NCI-H1930 (cell line): ENCODE data around the gene GJA10.

Experiments
- DNase-seq, 2 experiments: peaks; one replicate each; lab custom pipeline; 2025; lab: John Stamatoyannopoulos, UW

GJA10 gene

DNA sequence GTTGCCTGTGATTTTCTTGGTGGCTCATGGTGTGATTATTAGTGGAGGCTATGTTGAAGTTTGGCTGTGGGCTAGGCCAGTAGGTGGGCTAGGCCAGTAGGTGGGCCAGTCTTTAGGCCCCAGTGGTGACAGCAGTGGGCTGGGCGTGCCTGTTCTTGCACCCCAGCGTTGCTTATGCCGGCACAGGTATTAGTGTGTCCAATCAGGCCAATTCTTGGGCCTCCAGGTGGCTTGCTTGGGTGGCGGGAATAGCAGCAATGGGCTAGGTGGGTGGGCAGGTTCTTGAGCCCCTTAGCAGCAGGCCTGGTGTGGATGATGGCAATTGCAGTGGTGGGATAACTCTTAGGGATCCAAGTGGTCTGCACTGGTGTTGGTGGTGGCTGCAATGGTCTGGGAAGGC lies 22.9 kb downstream of the GJA10 start:
- DNase-seq: no peak

DNA sequence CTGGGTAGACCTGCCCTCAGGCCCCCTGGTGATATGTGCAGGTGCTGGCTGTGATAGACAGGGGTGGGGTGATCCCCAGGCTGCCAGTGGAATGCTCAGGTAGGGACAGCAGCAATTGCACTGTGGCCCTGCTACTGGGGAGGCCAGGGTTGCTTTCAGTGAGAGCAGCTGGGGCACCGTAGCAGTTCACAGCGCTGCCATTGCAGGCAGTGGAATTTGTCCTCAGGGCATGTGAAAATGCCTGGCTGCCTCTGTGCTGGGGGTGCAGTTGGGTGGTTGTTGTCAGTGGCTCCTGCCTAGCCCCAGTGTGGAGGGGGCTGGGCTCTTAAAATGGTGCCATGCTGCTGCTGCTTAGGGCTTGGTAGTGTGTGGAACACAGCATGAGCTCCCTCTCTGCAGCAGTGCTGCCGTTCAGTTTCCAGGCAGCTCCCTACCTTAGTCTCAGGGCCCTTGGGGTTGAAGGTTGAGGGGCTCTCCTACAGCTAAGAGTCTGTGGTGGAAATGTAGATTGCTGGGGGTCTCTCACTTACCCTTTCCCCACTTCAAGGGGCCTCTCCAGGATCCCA lies 23.6 kb downstream of the GJA10 start:
- DNase-seq: no peak

DNA sequence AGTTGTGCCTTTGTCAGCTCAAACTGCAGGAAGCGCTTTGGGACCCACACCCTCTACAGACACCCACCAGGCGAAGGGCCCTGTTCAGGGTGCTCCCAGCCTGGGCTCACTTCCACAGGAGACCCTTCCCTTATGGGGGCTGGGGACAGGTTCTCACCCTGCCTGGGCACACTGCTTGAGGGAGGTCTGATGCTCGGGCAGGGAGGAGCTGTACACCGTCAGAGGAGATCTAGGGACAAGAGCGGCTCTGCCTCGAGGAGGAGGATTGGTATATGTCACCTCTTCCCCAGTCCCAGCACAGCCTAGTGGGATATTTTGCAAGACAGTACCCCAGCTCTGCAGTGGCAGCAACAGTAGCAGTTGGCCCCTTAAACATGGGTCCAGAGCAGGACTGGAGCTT lies 26.9 kb downstream of the GJA10 start:
- no peak for DNase-seq

DNA sequence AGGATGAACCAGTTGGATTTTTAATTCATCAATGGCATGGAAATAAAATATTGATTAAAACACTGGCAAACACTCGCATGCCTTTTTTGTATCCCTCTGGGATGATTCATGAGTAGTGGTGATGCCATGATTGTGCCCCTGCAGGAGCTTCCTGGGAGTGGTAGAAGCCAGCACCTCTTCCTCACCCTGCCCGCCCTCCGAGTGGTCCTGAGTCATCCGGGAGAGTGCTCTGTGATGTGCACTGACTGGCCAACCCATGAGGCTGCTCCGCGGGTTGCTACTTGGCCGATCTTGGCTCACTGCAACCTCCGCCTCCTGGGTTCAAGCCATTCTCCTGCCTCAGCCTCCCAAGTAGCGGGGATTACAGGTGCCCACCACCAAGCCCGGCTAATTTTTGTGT lies 27.4 kb downstream of the GJA10 start:
- no peak for DNase-seq

DNA sequence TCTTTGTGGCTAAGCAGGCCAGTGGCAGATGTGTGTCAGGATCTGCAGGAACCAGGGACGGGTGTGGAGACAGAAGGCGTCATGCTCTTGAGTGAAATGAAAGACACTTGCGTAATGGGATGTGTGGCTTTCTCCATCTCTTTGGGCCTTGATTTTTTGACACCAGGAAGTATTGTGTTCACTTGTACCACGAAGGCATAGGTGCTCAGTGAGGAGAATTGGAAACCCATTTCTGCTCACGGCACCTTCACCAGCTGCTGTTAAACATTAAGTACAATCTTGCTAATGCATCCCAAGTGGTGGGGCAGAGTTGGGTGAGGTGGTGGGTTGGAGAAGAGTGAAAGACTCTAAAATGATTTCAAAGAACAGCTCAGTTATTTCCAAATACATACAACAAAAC lies 30.0 kb downstream of the GJA10 start:
- DNase-seq: no peak

DNA sequence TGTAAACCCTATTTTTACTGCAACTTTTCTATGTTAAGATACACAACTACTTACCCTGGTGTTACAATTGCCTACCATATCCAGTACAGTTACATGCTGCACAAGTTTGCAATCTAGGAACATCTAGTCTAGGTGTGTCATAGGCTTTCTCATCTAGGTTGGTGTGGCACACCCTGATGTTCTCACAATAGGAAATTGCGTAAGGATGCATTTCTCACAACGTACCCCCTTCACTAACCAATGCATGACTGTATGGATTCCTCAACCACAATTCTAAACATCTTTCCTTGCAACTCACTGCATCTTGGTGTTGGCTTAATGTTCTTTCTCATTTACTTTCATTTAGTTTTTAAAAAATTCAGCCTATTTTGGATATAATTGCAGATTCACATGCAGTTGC lies 31.6 kb downstream of the GJA10 start:
- DNase-seq: no peak

DNA sequence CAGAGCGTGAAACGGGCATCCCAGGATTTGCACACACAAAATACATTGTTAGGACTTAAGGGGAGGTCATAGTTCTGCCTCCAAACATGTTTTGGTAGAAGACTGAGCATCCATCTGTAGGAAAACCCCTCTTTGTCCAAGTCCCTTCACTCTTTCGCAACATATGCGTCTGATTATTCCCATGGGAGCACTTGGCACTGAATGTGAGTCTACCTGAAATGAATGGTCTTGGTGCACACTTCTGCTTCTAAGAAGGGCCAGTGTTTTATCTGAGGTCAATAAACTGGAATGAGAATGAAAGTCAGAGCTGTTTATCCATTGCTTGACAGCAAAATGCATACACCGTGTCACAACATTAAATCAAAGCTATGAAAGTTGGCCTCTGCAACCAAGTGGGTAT lies 33.0 kb downstream of the GJA10 start:
- DNase-seq: no peak

DNA sequence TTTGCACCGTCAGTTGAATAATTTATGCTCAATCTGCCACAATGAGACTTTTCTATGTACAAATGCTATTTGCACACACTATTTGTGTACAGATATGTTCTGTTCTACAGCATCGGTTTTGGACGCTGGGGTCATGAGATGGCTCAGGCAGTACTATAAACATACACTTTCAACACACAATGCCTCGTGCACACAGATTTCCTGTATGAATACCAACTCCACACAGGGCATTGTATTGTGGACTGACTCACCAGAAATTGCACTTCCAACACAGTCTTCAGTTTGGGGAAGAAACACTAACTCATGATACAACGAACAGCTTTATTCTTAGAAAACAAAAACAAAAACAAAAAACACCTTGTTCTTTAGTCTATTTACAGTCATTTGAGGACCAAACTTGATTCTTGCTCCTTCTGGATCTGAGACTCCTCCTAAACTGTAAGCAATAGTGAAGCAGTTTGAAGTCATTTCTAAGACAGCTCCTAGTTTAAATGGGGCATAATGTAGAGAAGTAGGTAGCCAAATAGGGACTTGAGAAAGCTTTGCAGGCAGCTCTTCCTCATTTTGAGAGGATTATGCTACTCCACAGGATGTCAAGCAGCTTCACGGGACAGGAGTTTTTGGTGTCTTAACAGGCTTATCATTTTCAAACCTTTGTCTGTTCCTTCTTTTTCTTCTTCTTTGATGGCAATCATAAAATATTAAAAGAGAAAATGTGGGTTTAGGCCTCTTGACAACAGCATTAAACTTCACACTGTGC lies 33.7 kb downstream of the GJA10 start:
- no peak for DNase-seq

DNA sequence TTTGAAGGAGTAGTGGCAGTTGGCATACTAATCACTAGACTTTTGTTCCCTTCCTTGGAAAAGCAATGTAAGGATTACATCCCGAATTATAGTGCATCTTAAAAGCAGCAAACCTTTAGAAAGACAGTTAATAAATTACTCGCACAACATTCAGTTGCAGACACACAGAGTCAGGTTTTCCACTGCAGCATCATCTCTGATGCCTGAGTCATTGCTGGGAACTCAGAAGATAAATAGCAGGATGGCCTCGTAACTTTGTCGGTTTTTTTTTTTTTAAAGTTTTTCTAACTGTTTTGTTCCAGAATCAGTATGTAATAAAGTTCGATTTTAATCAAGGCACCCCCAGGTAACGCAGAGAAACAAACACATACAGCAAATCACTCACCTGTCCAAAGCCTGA lies 34.3 kb downstream of the GJA10 start:
- no peak for DNase-seq

DNA sequence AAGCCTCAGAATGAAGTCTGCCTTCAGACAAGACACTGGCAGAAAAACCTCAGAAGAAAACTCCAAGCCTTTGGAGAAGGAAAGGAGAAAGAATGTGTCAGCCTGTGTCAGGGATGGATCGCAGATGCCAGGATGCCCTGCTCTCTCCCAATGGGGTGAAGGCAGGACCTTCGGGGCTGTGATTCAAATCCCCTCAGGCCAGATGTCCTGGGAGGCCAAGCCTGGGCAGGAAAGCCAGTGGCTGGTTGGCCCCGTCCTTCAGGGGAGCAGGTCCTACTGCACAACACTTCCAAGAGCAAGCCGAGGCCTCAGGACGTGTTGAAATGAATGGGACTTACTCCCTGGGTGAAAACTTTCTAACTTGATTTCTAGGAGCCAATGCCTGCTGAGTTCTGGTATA lies 36.5 kb downstream of the GJA10 start:
- no peak for DNase-seq

DNA sequence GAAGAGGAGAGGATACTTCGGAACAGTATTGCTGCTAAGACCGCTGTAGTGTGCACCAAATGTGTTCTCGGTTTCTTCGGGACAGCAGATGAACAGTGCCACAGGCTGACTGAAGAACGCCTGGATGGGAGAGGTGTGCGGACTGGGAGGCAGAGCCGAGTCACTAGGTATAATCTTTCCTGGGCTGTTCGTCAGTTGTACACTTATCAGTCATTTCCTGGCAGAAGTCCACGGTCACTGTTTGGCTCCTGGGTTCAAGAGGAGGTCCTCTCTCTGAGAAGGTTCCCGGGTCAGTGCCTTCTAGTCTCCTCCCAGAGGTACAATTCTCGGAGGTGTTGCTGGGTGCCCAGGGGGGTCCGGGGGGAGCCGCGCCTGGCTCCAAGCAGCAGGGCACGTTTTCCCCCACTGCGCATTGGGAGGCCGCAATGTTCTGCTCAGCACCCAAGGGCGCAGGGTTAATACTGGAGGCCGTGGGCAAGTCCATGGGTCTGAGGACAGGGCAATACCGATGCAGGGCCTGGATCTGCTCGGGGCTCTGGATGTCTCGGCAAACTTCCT lies 38.1 kb downstream of the GJA10 start:
- no peak for DNase-seq

DNA sequence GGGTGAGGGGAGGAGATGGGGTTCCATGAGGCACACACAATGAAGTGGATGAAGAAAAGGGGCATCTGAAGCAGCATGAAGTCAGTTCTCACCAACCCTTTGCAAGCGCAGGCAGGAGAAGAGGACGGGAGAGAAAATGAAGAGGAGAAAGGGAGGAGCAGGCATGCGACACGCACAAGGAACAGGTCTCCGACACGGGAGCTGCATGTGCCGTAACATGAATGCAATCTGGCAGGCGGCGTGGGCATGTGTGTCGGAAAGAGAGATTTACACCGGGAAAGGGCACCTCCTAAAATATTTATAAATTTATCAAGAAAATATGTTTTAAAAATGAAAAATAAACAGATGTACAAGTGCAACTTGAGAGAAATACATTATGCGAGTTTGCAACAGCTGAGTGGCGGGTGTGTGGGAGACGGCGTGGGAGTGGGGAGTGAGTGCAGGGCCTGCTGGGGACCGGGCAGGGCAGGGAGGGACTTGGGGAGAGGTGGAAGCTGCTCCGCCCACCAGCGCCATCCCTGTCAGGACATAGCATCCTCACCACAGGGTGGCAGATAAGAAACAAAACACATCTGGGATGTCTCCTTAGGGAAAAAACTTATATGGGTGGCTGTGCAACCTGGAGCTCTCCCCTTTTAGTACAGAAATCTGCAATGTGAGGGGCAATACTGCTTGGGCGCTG lies 40.6 kb downstream of the GJA10 start:
- DNase-seq: no peak

DNA sequence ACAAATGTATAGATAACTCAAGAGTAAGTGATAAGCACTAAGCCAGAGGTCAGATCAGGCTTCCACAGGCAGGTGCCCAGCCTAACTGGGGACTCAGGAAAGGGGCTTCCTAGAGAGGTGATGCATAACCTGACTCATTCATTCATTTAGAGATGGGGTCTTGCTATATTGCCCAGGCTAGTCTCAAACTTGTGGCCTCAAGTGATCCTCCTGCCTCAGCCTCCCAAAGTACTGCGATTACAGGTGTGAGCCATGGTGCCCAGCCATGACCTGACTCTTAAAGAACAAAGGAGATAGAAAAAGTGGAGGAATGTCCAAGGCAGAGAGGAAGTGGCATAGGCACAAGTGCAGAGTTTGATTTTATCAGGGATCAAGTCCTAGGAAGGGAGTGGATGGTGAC lies 41.9 kb downstream of the GJA10 start:
- no peak for DNase-seq

DNA sequence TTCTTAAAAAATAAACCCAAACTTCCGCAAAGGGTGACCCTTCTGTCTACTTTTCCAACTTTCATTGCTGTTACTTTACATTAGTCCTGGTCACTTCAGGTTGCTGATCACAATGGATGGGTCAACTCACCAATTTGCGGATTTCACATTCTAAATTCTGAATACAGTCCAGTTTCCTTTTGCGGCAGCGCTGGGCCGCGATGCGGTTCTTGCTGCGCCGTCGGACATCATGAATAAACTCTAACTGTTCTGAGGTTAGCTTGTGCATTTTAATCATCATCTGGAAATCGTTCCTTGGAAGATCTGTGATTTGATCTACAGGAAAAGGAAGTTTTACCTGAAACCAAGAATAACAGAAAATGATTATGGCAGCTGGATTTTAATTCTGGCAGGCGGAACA lies 43.7 kb downstream of the GJA10 start:
- DNase-seq: no peak

DNA sequence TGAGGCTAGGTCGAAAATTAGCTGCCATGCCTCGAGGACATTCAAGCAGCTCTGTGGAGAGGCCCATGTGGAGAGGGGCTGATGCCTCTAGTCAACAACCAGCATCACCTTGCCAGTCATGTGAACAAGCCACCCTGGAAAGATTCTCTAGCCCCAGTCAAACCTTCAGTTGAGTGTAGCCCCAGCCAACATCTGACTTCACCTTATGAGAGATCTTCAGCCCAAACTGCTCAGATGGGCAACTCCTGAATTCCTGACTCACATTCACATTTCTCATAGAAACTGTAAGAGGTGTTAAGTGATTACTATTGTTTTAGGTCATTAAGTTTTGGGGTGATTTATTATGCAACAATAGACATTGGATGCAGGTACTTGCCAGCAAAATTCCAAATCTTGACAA lies 44.9 kb downstream of the GJA10 start:
- no peak for DNase-seq

DNA sequence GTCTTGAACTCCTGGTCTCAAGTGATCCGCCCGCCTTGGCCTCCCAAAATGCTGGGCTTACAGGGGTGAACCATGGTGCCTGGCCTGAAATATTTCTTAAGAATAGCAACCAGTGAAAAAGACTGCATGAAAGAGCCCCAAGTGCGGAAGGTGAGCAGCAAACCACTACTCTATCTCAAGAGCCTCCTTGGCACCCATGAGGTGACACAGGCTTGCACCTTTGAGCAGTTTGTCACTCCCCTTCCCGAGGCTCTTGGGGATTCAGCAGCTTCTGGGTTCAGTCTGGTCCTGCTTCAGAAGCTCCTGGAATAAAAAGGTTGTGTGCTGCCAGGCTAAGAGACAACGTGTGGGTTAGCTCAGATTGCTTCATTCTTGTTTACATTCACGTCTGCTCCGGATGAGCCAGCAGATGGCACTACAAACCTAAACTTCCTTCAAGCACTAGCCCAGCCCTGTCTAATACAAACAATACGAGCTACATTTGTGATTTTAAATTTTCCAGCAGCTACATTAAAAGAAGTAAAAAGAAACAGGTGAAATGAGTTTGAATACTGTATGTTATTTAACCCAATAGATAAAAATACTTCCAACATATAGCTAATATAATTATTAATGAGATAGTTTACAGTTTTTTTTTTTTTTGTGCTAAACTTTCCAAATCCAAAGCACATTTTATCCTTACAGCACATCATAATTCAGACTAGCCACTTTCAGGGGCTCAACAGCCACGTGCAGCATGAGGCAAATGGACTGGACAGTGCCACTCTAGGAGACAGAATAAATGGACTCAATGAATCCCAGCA lies 46.2 kb downstream of the GJA10 start:
- peak; percentile 38 to 59 for DNase-seq

DNA sequence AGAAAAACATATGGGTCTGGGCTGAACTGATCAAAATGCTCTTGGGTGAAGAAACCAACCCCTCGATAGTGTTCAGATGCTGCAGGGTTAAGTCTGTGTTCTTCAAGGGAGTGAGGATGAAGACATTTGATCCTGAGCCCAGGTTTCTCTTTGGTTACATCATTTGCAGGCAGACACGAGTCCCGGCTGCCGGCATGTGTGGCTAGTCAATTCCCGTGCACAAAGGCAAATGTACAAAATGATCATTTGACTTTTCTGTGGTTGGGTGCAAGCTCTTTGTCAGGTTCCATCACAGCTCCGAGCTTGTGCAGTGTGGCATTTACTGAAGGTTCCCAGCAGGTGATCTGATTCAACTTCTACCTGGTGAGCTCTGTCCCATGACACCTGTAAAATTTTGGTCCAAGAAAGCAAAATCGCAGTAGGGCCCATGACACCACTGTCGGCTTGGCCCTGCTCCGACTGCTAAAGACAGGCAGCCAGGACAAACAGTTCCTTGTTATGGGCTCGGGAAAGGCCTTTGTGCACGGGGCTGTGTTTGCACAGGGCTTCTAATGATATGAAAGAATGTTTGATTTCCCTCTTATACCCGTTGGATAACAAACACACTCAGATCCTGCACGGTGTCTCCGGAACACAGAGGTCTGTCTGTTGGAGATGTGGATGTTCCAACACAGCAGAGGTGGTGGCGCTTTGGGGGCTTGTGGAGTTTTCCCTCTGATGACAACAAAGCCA lies 46.9 kb downstream of the GJA10 start:
- no peak for DNase-seq

DNA sequence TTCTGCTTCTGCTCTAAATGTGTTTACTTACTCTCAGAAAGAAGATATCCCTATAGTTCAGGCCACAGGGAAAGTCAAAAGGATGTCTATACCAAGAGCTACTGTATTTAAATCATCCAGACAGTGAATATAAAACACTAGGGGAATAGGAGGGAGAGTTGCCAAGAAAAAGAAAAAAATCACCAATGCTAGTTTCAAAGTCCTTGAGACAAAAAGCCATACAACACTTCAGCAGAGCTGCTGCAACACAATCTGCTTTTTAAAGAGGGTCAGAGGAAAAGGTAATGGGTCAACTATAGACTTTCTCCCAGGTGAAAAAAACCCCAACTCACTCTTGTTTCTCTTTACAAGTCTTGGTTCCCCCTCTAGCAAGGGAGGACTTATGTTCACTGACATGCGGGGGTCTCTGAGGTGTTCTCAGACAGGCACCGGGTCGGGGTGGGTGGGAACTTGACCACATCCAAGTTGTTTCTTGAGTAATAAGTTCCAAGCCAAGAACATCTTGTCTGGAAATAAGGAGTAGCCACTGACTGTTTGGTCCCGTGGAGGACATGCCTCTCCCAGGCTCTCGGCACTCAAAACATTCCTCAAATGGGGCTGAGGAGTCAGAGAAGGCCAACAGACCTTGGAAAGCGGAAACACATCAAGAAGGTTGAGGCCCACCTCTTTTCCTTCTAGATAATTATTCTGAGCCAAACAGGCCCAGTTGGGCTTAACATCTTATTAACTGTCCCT lies 47.7 kb downstream of the GJA10 start:
- no peak for DNase-seq

DNA sequence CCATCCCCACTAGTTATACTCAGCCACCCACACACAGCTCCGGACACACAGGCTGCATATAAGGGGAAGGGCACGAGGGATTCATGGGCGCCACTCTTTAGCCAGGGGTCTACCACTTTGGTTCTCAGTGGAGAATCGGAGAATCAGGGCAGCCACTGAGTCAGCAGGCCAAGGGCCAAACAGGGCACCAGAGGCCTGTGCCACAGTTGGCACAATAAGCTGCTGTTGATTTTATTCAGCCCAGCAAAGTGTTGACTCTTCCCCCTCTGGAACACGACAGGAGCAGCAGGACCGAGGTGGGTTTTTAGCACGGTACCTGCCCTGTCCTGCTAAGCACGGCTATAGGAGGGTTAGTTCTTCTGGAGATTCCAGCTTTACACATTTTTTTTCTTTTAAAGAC lies 48.3 kb downstream of the GJA10 start:
- DNase-seq: no peak

DNA sequence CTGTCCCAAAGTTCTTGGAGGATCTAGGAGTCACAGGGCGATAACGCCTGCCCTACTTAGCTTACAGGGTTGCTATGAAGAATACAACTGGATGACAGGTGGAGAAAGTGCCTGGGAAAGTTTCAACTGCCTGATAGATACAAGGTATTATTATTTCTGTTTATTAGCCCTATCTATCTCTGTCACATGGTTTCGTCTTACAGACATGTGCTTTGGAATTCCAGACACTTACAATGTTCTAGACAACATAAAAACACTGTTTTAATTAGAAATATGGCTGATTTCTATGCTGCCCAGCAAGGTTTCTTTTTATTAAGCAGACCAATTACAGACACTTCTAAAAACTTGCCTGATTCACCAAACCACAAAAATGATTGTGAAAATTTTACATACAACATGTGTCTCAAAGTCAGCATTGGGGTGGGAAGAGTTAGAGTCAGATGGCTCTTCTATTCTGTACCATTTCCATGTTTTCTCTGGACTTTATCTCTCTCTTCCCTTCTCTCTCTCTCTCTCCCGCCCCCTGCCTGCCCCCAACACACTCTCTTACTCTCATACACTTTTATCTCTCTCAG lies 50.0 kb downstream of the GJA10 start:
- DNase-seq: no peak
